CD14-positive monocyte (primary cell): ENCODE data around the gene PTPRC. TPM values are rescaled to one million over a fixed set of nuclear protein-coding genes. Genes with fewer than 3 reads are reported as not detected.
A peak's percentile ranks its signal among the peaks of the same experiment; 100 is the strongest.
"Not testable (repeated sequence)": the region's sequence is repeated elsewhere in the genome, so short reads cannot be mapped to it uniquely, and the experiment has no call there.

Experiments used
- DNase-seq, 3 donors: peaks; one replicate each; pipeline ENCODE4 v3.0.0-alpha.2; 2011 to 2022
- H2AFZ ChIP-seq: 2 replicates; pipeline ENCODE4 v1.6.0; 2012; ENCODE audit warnings: mild to moderate bottlenecking, low read depth, low read length, inconsistent platforms; ENCODE audit not compliant: insufficient read depth, poor library complexity, severe bottlenecking
- H3K27ac ChIP-seq, 2 donors: 1 replicate in 1 of 2; 2 replicates in 1 of 2; pipeline ENCODE4 v1.5.1; 2012 to 2013; ENCODE audit warnings: low read length in 2 of 2, control low read depth in 1 of 2, inconsistent platforms in 1 of 2, low read depth in 1 of 2, mild to moderate bottlenecking in 1 of 2
- H3K27me3 ChIP-seq, 2 donors: one replicate each; pipeline versions ENCODE4 v1.6.0 to v1.6.1; 2011 to 2013; ENCODE audit warnings: low read length in 2 of 2; ENCODE audit not compliant: control insufficient read depth in 2 of 2, insufficient read depth in 2 of 2
- H3K36me3 ChIP-seq, 2 donors: replicated peaks in 1 of 2; 1 replicate in 1 of 2; 2 replicates in 1 of 2; pipeline versions ENCODE4 v1.5.1 to v1.6.1; 2012 to 2013; ENCODE audit warnings: low read length in 2 of 2, control low read depth in 1 of 2, inconsistent platforms in 1 of 2, mild to moderate bottlenecking in 1 of 2; ENCODE audit not compliant: insufficient read depth in 2 of 2, control insufficient read depth in 1 of 2
- H3K4me1 ChIP-seq, 2 donors: 1 replicate in 1 of 2; 2 replicates in 1 of 2; pipeline versions ENCODE4 v1.5.1 to v1.6.1; 2012 to 2013; ENCODE audit warnings: low read length in 2 of 2, control low read depth in 1 of 2, inconsistent platforms in 1 of 2, mild to moderate bottlenecking in 1 of 2, moderate library complexity in 1 of 2; ENCODE audit not compliant: insufficient read depth in 2 of 2, control insufficient read depth in 1 of 2
- H3K4me2 ChIP-seq: replicated peaks from 2 replicates; pipeline ENCODE3; 2012; ENCODE audit warnings: low read length, moderate library complexity, mild to moderate bottlenecking; ENCODE audit not compliant: poor library complexity, severe bottlenecking; ENCODE audit errors: extremely low read depth
- H3K4me3 ChIP-seq, 3 experiments: fragments of 200-600 bp in 1 of 3; sonication (generic) in 1 of 3; replicated peaks in 1 of 3; 1 replicate in 2 of 3; 2 replicates in 1 of 3; pipeline ENCODE4 v1.5.1; 2011 to 2013; ENCODE audit warnings: low read length in 3 of 3, mild to moderate bottlenecking in 3 of 3, control low read depth in 2 of 3, low read depth in 2 of 3, inconsistent platforms in 1 of 3, moderate library complexity in 1 of 3
- H3K79me2 ChIP-seq: 2 replicates; pipeline ENCODE4 v1.6.0; 2012; ENCODE audit warnings: mild to moderate bottlenecking, control low read depth, inconsistent platforms, low read length, moderate library complexity; ENCODE audit not compliant: insufficient read depth
- H3K9ac ChIP-seq: 2 replicates; pipeline ENCODE4 v1.6.0; 2017; ENCODE audit warnings: low read length, mild to moderate bottlenecking; ENCODE audit not compliant: insufficient read depth, poor library complexity, severe bottlenecking
- H3K9me3 ChIP-seq, 2 donors: replicated peaks in 1 of 2; 1 replicate in 1 of 2; 2 replicates in 1 of 2; pipeline versions ENCODE4 v1.5.1 to v1.6.1; 2012 to 2013; ENCODE audit warnings: low read length in 2 of 2, control low read depth in 1 of 2; ENCODE audit not compliant: control insufficient read depth in 1 of 2, insufficient read depth in 1 of 2
- H4K20me1 ChIP-seq: 2 replicates; pipeline ENCODE4 v1.6.0; 2012; ENCODE audit warnings: mild to moderate bottlenecking, low read length, control low read depth, moderate library complexity; ENCODE audit not compliant: insufficient read depth
- H3K27ac Mint-ChIP-seq, 7 donors: one replicate each; pipeline ENCODE4 v1.8.0; 2020; ENCODE audit warnings: mild to moderate bottlenecking in 7 of 7, mixed read lengths in 7 of 7, moderate library complexity in 6 of 7, inconsistent platforms in 2 of 7
- H3K27me3 Mint-ChIP-seq, 3 donors: one replicate each; pipeline ENCODE4 v1.8.0; 2021 to 2022; ENCODE audit warnings: low read depth in 3 of 3, mild to moderate bottlenecking in 3 of 3, mixed read lengths in 3 of 3, moderate library complexity in 3 of 3, inconsistent platforms in 1 of 3
- H3K36me3 Mint-ChIP-seq, 2 donors: one replicate each; pipeline ENCODE4 v1.8.0; 2020; ENCODE audit warnings: mixed read lengths in 2 of 2, inconsistent platforms in 1 of 2, mild to moderate bottlenecking in 1 of 2
- H3K4me1 Mint-ChIP-seq: one replicate; pipeline ENCODE4 v1.8.0; 2020; ENCODE audit warnings: mild to moderate bottlenecking, mixed read lengths
- H3K4me3 Mint-ChIP-seq, 2 donors: one replicate each; pipeline ENCODE4 v1.8.0; 2020; ENCODE audit warnings: mild to moderate bottlenecking in 2 of 2, mixed read lengths in 2 of 2, moderate library complexity in 1 of 2
- H3K9me3 Mint-ChIP-seq, 7 donors: one replicate each; pipeline ENCODE4 v1.8.0; 2020 to 2022; ENCODE audit warnings: mixed read lengths in 7 of 7, mild to moderate bottlenecking in 6 of 7, moderate library complexity in 6 of 7, inconsistent platforms in 2 of 7
- WGBS: methylation state at CpG from one replicate; pipeline ENCODE4 v1.1.5; 2013; ENCODE audit warnings: missing lambda C conversion rate; ENCODE audit not compliant: insufficient coverage; 5-methylcytosine and 5-hydroxymethylcytosine counted together
- intact Hi-C, 2 donors: fragments of 100-400 bp; cut with micrococcal nuclease; formaldehyde crosslinking; loops; one replicate each; pipeline versions ENCODE4 v1.15.0 to v1.15.1; 2023
- polyA plus RNA-seq, 3 donors: library from polyadenylated mRNA; depleted of rRNA in 1 of 3; unstranded in 2 of 3; stranded (reverse) in 1 of 3; fragments of 300-500 nt in 2 of 3; fragments of >200 nt in 1 of 3; fragmentation: Illumina TruSeq in 2 of 3; gene quantifications; 1 replicate in 2 of 3; 2 replicates in 1 of 3; pipeline ENCODE4 v1.2.3, GENCODE V29; 2012 to 2021
- TF ChIP-seq, protein P1 (sequence below): fragments of 200-600 bp; IDR thresholded peaks from one replicate; pipeline ENCODE4 v1.8.0; 2022; ENCODE audit warnings: antibody characterized with exemption, mild to moderate bottlenecking

The PTPRC gene
- polyA plus RNA-seq, 3 donors: 410 to 992 (median 667) TPM

DNA sequence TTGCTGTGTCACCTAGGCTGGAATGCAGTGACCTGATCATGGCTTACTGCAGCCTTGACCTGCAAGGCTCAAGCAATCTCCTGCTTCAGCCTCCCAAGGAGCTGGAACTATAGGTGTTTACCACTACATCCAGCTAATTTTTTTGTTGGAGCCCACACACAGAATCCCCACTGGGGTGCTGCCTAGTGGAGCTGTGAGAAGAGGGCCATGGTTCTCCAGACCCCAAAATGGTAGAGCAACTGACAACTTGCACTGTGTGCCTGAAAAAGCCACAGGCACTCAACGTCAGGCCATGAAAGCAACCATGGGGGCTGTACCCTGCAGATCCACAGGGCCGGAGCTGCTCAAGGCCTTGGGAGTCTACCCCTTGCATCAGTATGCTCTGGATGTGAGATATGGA is 39.1 kb upstream of the PTPRC start:
- Histone ChIP-seq H3K4me3 (no peak overlapping the region), H3K4me1 (peaks cover 25 to 32% of the 10 kb centered on the region in 2 donors), H4K20me1 (no peaks in the 10 kb centered on the region), H3K36me3 (no peaks in the 10 kb centered on the region), H3K27ac (no peak overlapping the region), H3K27me3 (no peaks in the 10 kb centered on the region), H2AFZ (no peak overlapping the region), H3K9me3 (no peaks in the 10 kb centered on the region), H3K4me2 (no peak overlapping the region), H3K9ac (no peak overlapping the region), H3K79me2 (no peaks in the 10 kb centered on the region)
- H3K4me3 Mint-ChIP-seq: no peak overlapping the region
- peaks cover 0 to 4% of the 10 kb centered on the region in 2 donors for H3K36me3 Mint-ChIP-seq
- H3K27me3 Mint-ChIP-seq: peaks cover 0 to 2% (median 0%) of the 10 kb centered on the region in 3 donors
- intact Hi-C loops: no loop called here
- H3K4me1 Mint-ChIP-seq: peaks cover 34% of the 10 kb centered on the region
- DNase-seq: no peak
- no peak overlapping the region for H3K27ac Mint-ChIP-seq
- WGBS: 100% methylated on average over 2 of the region's 2 CpGs
- H3K9me3 Mint-ChIP-seq: peaks cover 1 to 14% (median 4%) of the 10 kb centered on the region in 7 donors
- TF ChIP-seq, protein P1, sequence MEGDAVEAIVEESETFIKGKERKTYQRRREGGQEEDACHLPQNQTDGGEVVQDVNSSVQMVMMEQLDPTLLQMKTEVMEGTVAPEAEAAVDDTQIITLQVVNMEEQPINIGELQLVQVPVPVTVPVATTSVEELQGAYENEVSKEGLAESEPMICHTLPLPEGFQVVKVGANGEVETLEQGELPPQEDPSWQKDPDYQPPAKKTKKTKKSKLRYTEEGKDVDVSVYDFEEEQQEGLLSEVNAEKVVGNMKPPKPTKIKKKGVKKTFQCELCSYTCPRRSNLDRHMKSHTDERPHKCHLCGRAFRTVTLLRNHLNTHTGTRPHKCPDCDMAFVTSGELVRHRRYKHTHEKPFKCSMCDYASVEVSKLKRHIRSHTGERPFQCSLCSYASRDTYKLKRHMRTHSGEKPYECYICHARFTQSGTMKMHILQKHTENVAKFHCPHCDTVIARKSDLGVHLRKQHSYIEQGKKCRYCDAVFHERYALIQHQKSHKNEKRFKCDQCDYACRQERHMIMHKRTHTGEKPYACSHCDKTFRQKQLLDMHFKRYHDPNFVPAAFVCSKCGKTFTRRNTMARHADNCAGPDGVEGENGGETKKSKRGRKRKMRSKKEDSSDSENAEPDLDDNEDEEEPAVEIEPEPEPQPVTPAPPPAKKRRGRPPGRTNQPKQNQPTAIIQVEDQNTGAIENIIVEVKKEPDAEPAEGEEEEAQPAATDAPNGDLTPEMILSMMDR: no peak

DNA sequence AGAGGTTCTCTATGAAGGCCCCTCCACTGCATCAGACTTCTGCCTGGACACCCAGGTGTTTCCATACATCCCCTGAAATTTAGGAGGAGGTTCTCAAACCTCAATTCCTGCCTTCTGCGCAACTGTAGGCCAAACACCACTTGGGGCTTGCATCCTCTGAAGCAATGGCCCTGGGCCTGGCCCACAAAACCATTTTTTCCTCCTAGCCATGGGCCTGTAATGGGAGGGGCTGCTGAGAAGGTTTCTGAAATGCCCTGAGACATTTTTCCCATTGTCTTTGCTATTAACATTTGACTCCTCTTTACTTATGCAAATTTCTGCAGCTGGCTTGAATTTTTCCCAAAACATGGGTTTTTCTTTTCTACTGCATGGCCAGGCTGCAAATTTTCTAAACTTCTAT is 37.9 kb upstream of the PTPRC start:
- intact Hi-C loops: no loop called here
- Histone ChIP-seq H3K79me2 (no peaks in the 10 kb centered on the region), H3K27me3 (no peaks in the 10 kb centered on the region), H3K4me2 (no peak overlapping the region), H3K4me1 (peaks cover 27 to 38% of the 10 kb centered on the region in 2 donors), H3K27ac (no peak overlapping the region), H3K36me3 (no peaks in the 10 kb centered on the region), H3K9me3 (no peaks in the 10 kb centered on the region), H3K9ac (no peak overlapping the region), H3K4me3 (no peak overlapping the region), H2AFZ (no peak overlapping the region), H4K20me1 (no peaks in the 10 kb centered on the region)
- peaks cover 43% of the 10 kb centered on the region for H3K4me1 Mint-ChIP-seq
- TF ChIP-seq, protein P1: no peak
- no peak for DNase-seq
- H3K27me3 Mint-ChIP-seq: peaks cover 0 to 4% (median 0%) of the 10 kb centered on the region in 3 donors
- H3K4me3 Mint-ChIP-seq: no peak overlapping the region
- H3K9me3 Mint-ChIP-seq: peaks cover 1 to 14% (median 4%) of the 10 kb centered on the region in 7 donors
- peak overlapping the region in 1 of 7 donors; percentile 36 for H3K27ac Mint-ChIP-seq
- WGBS: 100% methylated on average over 1 of the region's 1 CpG
- H3K36me3 Mint-ChIP-seq: peaks cover 0 to 4% of the 10 kb centered on the region in 2 donors

DNA sequence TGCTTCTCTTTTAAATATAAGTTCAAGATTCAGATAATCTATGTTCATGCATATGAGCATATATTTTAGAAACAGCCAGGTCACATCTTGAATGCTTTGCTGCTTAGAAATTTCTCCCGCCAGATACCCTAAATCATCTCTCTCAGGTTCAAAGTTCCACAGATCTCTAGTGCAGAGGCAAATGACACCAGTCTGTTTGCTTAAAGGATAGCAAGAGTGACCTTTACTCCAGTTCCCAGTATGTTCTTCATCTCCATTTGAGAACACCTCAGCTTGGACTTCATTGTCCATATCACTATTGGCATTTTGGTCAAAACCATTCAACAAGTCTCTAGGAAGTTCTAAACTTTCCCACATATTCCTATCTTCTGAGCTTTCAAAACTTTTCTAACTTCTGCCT is 37.5 kb upstream of the PTPRC start:
- H3K27ac ChIP-seq, H3K27ac Mint-ChIP-seq, H3K36me3 Mint-ChIP-seq, H3K9me3 ChIP-seq, H3K79me2 ChIP-seq, H4K20me1 ChIP-seq, H3K4me2 ChIP-seq, intact Hi-C loops, DNase-seq, H3K4me3 ChIP-seq, H2AFZ ChIP-seq, H3K27me3 ChIP-seq, H3K4me3 Mint-ChIP-seq, H3K36me3 ChIP-seq, H3K9ac ChIP-seq, H3K27me3 Mint-ChIP-seq: not testable (repeated sequence)
- H3K4me1 ChIP-seq: peaks cover 27 to 38% of the 10 kb centered on the region in 2 donors
- 100% methylated on average over 1 of the region's 1 CpG for WGBS
- H3K4me1 Mint-ChIP-seq: peaks cover 46% of the 10 kb centered on the region
- H3K9me3 Mint-ChIP-seq: peaks cover 1 to 14% (median 4%) of the 10 kb centered on the region in 7 donors
